ENCODE data around the gene SAMD8. TPM values are rescaled to one million over a fixed set of nuclear protein-coding genes. Genes with fewer than 3 reads are reported as not detected.

Gene SAMD8
- total and polyA plus RNA-seq, 2 donors (not counting 3 experiments of a cell fraction or from before 2014, with no cell fraction given): 19.6 to 22.8 TPM

- CTCF ChIA-PET: no interaction called here
- no peak overlapping the region for H2AFZ ChIP-seq (ENCODE audit: low read depth, low read length)
Measured at GRCh38 chr10:75159519-75159918, 48.1 kb downstream of the SAMD8 start.

More at GRCh38 chr10:75159519-75159918, 48.1 kb downstream of the SAMD8 start:
- Histone ChIP-seq H3K4me3 (replicated peaks in 1 of 3; ENCODE audit: insufficient read depth in 1 of 3, low read depth in 1 of 3, low read length in 3 of 3) (no peak overlapping the region), H3K4me2 (ENCODE audit: insufficient read depth, low read length) (no peak overlapping the region), H3K27ac (ENCODE audit: insufficient read depth, low read depth, low read length) (no peak overlapping the region), H4K20me1 (replicated peaks; ENCODE audit: control insufficient read depth, extremely low read depth, insufficient read depth, low read length) (no peaks in the 10 kb centered on the region), H3K4me1 (ENCODE audit: control insufficient read depth, extremely low read depth, insufficient read depth, low read length) (no peaks in the 10 kb centered on the region), H3K9me1 (replicated peaks; ENCODE audit: control insufficient read depth, extremely low read depth, insufficient read depth, low read length) (no peaks in the 10 kb centered on the region), H3K79me2 (ENCODE audit: control insufficient read depth, insufficient read depth, low read length) (peaks cover 24% of the 10 kb centered on the region), H3K27me3 (ENCODE audit: control insufficient read depth in 2 of 2, insufficient read depth in 2 of 2, low read length in 2 of 2) (no peaks in the 10 kb centered on the region), H3K36me3 (ENCODE audit: control insufficient read depth in 2 of 2, extremely low read depth in 1 of 2, insufficient read depth in 2 of 2, low read length in 2 of 2) (peaks cover 0 to 3% of the 10 kb centered on the region in 2 experiments), H3K9me3 (replicated peaks; ENCODE audit: control insufficient read depth, insufficient read depth, low read length) (no peaks in the 10 kb centered on the region), H3K9ac (replicated peaks; ENCODE audit: extremely low read depth, insufficient read depth, low read length) (no peak overlapping the region)
- TF ChIP-seq CTCF (IDR thresholded peaks at IDR 0.05; ENCODE audit: extremely low read depth in 1 of 2, insufficient read depth in 1 of 2, low read depth in 1 of 2, low read length in 2 of 2) (no peak), POLR2AphosphoS5 (IDR thresholded peaks at IDR 0.05; ENCODE audit: insufficient read depth, low read depth, low read length) (no peak), MYC (IDR thresholded peaks at IDR 0.05; ENCODE audit: low read depth, low read length) (no peak), GATA2 (IDR thresholded peaks at IDR 0.05; ENCODE audit: insufficient read depth, insufficient read length, low read depth, low read length) (no peak), JUN (IDR thresholded peaks at IDR 0.05; ENCODE audit: borderline replicate concordance, insufficient read depth, insufficient read length, low read depth) (no peak), EZH2 (IDR thresholded peaks at IDR 0.05; ENCODE audit: borderline replicate concordance, low read depth, low read length, severe bottlenecking) (no peak), FOS (IDR thresholded peaks at IDR 0.05; ENCODE audit: borderline replicate concordance, insufficient read depth, low read length) (no peak), POLR2A (IDR thresholded peaks at IDR 0.05; ENCODE audit: low read depth, low read length) (no peak)
- TF ChIP-seq, protein P1, sequence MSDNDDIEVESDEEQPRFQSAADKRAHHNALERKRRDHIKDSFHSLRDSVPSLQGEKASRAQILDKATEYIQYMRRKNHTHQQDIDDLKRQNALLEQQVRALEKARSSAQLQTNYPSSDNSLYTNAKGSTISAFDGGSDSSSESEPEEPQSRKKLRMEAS (IDR thresholded peaks at IDR 0.05; ENCODE audit: insufficient read depth, insufficient read length): no peak
- BruUV-seq (replicated peaks): no TSS peak
- POLR2A ChIA-PET: no interaction called here
- FAIRE-seq (no peak), DNase-seq (ENCODE audit: low read depth, low spot score) (no peak)
- dilution Hi-C loops (cut with MboI; ENCODE audit: extremely low pct_ligation_motif_present, low sequenced_read_pairs): no loop called here
- intact Hi-C loops (cut with micrococcal nuclease): no loop called here
